Smooth muscle cell of trachea (primary cell): ENCODE data around the gene SCNN1B. TPM values are rescaled to one million over a fixed set of nuclear protein-coding genes. Genes with fewer than 3 reads are reported as not detected.

Source experiments
- total RNA-seq: library from RNA; depleted of rRNA; stranded (reverse); fragments of >200 nt; gene quantifications from 2 replicates; pipeline ENCODE4 v1.2.1, GENCODE V29; 2014

Gene SCNN1B, protein sequence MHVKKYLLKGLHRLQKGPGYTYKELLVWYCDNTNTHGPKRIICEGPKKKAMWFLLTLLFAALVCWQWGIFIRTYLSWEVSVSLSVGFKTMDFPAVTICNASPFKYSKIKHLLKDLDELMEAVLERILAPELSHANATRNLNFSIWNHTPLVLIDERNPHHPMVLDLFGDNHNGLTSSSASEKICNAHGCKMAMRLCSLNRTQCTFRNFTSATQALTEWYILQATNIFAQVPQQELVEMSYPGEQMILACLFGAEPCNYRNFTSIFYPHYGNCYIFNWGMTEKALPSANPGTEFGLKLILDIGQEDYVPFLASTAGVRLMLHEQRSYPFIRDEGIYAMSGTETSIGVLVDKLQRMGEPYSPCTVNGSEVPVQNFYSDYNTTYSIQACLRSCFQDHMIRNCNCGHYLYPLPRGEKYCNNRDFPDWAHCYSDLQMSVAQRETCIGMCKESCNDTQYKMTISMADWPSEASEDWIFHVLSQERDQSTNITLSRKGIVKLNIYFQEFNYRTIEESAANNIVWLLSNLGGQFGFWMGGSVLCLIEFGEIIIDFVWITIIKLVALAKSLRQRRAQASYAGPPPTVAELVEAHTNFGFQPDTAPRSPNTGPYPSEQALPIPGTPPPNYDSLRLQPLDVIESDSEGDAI
- not detected in 2 replicates for total RNA-seq

GRCh38 chr16:23302045-23302956, at the start of gene SCNN1B:
TSS of gene SCNN1B (plus strand) at chr16:23302302. CDS start at chr16:23348600, 46,298 bp downstream.

Other genes with a start within 250 kb of the SCNN1B start
- gene USP31, start 152.8 kb upstream of the SCNN1B start, total RNA-seq = 5.4 and 5.8 TPM in 2 replicates
- gene SCNN1G, start 119.6 kb upstream of the SCNN1B start, total RNA-seq = not detected in 2 replicates
- gene COG7, start 150.9 kb downstream of the SCNN1B start, total RNA-seq = 18.5 and 26.9 TPM in 2 replicates
- 38.4 and 39.0 TPM in 2 replicates for gene GGA2, start 208.2 kb downstream of the SCNN1B start, total RNA-seq